NCI-H2107 (cell line): Measurements from ENCODE around the gene SATB2.

ENCODE experiments used
- DNase-seq: peaks from one replicate; lab custom pipeline; 2025; lab: John Stamatoyannopoulos, UW

SATB2 gene

DNA sequence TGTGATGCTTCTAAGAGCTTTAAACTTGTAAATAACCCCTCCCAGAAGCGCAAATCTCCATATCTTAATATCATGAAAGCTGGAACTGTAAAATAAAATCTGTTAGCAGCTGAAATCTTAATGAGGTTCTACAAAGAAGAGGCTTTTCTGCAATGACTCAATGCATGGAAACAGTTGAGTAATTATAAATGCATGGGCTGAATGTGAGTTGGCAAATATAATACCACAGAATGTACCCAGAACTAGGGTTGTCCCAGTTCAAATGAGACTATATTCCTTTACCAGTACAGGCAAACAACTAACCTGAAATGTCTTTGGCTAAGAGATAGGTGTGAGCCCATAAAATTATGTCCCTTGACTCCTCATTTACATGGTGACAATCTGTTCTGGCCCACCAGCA, 52.9 kb downstream of the SATB2 start:
- no peak for DNase-seq

DNA sequence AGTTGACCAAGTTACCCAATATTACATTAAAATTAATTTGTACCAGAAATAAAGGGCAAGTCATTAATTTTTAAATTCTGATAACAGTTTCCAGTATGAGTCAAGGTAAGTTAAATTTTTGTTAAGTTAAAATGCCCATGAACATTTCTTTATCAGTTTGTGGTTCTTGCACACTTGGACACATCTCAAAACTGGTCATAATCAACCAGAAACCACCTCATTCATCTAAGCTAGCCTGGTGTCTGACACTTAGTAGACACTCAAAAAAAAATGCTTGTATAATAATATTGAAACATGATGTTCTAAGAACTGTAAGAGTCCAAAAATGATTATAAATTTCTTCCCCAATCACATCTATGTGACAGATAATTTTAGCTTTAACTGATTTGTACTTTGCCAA, 62.4 kb downstream of the SATB2 start:
- no peak for DNase-seq

DNA sequence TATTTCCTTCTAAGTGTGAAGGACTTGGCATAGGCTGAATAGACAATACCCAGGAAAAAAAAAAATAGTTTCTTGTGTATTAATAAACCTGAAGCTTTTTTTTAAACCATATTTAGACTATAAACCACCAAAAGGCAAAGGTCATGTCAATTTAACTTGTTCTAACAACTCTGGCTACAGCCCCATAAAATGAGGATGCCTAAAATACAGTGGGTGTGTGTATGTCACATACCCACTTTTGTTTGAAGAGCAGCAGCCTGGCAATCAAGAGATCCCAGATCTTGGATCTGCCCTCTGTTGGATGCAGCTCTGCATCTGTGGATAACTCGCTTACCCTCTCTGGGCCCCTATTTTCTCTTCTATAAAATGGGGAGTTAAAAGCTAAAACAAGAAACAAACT, 65.4 kb downstream of the SATB2 start:
- DNase-seq, result no peak

DNA sequence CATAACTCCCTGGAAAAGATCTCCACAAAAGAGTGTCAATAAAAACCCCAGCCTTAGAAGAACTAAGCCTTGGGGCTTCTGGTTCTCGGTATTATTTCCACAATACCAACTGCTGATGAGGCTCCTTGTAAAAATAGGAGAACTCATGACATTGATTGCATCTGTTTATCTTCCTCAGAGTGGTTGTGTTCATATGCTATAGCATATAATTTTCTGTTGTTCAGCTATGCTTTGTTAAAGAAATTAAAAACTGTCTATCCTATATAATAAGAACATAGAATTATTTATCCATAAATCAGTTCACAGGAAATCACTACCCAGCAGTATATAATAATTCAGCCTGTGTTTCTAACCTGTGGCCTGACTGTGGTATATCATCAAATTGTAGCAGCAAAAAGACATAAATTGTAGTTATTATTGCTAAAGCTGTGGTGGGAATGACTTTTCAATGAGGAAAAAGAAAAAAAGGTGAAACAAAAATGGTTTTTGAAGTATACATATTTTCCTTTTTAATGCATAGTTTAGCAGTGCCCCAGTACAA, 68.9 kb downstream of the SATB2 start:
- no peak for DNase-seq

DNA sequence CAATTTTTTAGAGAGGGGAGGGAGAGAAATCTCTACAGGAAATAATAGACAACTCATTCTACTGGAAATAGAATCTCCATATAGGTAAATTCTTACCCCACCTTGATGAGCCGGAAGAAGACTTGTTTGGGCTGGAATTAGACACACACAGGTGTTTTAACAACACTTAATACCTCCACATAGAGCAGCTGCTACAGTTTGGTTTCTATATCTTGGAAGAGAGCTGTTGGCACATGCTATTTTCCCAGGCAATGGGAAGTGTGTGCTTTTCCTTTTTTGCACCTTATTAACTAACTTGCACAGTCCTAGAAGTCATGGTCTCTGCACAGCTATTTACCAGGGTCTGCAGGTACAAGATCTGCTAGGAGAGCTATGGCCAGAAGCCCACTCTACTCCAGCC, 73.7 kb downstream of the SATB2 start:
- no peak for DNase-seq

DNA sequence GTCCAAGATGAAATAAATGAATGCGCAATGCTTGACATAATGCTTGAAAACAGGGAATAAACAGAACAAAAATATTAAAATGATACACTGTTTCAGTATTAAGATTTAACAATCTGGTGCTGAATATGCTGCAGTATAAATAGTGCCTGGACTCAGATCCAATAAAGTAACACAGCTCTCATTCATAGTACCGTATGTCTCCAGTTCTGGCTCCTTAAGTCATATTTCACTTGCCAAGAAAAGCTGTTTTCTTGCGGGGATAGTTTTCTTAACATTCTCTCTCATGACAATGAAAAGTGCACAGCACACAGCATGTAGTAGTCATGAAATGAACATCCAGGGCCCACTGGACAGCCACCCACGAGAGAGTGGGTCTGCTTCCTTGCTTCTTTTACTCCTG, 74.7 kb downstream of the SATB2 start:
- no peak for DNase-seq

DNA sequence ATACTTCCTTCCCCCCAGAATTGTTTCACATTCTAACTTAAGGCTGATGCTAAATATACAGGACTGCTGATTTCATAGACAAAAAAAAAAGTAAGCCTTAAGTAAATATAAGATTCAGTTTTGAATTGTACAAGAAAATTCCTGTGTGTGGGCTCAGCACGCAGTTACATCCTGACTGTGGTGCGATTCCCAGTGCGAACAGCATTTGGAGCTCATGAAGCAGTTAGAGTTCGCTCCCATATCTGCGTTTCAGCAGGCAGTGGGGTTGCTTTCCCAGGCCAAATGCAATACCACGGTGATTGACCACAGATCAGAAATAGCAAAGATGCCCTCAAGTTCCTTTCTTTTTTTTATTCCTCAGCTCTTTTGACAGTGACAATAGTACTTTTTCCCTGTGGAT, 75.6 kb downstream of the SATB2 start:
- no peak for DNase-seq

DNA sequence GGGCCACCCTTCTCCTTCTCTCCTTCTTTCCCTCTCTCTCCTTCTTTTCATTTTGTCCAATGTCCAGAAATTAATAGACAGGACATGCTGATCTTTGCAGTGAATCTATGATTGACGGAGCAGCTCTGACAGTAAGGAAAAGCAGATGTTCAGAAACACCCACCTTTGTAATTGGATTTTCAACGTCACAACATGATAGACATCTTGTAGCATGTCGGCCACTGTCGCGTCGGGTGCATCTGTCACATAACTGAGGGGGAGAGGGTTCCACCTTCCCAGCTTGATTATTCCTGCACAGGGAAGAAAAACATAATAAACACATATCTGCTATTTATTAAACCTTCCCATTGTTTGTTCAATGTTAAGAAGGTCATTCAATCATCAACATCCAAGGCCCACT, 76.2 kb downstream of the SATB2 start:
- no peak for DNase-seq

DNA sequence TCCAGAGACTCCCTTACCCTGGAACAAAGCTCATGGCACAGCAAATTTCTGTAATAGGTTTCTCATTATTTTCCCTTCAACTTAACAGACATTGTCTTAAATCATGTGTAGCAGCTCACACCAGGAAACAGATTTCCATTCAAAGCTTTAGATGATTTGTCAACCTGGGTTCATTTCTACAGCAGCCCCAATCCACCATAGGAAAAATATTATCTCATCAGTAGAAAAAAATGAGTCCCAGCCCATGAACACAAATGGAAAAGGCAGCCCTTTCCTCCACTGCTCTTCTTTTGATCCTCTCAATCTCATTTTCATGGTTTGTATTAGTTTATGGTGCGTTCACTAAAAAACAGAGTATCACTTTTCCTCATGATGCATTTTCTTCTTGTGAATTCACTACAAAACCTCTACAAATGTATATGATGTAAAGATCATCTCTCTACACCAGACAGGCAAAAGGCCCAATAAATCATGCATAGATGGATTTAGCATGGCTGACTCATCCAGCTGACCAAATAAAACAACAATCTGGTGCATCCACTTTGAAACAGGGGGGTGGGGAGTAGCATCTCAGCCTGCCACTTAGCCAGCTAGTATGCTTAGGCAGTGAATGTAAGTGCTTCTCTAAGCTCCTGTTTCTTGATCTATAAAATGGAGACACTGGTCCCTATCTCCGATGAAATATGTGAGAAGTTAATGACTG, 78.6 kb downstream of the SATB2 start:
- no peak for DNase-seq

DNA sequence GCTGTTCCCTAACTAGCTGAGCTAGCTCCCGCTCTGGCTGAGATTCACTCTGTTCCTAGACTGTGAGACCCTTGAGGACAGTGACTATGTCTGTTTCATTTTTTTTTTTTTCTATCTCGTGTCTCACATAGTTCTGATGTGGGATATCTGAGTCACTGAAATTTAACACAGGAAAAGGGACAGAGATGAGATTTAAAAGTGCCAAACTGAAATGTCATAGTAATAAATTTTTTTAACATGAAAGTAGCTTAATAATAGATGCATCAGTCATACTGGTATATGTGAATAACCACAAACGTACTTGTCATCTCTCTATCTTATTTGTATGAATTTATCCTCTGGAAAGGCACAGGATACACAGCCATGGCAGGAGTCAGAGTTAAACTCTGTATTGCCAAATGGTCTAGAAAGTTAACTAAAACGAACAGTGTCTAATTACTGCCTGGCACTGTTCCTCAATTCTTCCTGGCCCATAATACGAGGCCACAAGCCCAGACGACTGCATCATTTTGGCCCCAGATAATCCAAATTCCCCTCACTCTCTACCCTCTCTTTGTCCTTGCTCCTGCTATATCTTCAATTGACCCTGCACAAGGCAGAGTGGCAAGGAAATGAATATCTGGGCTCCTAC, 87.5 kb downstream of the SATB2 start:
- DNase-seq, result no peak

DNA sequence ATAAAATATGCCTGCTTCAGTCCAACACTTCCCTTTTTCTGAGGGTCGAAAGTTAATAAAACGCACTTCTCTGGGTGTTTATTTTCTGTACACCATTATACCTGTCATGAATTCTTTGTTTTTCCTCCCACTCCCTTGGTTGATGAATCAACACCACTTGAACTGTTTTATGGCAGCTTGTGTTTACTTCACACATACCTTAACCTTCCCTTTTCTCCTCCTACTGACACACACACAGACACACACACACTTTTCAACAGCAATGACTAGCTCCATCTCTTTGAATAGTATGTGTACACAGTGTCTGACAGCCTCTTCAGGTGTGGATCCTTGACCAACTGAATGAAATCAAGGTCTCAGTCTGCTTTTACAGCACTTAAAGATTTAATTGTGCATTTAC, 91.3 kb downstream of the SATB2 start:
- no peak for DNase-seq

DNA sequence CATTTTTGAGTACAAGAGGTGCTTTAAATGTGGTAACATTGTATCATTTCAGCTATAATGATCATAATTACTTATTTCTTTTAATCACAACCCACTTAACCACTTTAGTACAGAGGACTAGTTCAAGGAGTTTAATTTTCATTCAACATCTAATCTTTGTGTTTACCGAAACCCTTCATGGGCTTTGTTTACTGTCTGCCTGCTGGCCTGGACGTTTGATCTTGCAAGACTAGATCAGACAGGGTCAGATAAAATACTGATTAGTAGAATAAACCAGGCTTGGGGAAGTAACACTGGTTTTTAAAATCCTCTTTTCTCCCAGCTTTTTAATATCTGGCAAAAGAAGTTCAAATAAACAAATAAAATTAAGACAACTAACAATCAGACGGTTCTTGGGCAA, 93.6 kb downstream of the SATB2 start:
- DNase-seq, result no peak

DNA sequence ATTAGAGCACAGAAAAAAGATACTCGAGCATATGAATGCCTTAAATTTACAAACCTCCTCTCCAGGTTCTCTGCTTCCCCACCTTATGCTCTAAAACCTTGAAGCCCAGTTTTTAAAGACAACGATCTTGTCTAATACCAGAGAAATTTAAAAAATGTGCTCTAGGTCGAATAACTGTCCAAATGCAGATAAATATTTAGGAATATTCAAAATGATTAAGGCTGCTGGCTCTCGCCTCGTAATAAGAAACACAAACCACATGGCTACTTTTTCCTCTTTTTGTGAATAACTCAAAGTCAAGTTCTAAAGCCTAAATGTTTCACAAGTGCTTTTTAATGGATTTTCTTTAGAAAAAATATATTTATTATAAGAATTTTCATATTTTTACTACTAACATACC, 101.3 kb downstream of the SATB2 start:
- DNase-seq, result no peak

DNA sequence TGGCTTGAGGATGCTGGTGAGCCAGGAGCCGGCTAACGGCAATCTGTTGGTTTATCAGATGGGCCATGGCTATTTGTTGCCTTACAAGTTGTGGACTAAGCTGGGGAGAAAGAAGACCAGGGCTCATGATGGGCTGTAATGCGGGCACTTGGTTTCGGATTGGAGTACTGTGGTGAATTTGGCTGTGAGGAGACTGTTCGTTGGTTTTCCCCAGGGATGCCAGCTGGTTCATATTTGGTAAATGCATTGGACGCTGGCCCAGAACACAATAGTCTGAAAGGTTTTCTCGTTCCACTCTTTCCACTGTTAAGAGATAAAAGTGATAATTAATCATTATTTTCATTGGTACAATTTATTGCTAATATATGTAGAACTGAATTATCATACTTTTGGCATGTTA, 108.9 kb downstream of the SATB2 start:
- DNase-seq, result no peak

DNA sequence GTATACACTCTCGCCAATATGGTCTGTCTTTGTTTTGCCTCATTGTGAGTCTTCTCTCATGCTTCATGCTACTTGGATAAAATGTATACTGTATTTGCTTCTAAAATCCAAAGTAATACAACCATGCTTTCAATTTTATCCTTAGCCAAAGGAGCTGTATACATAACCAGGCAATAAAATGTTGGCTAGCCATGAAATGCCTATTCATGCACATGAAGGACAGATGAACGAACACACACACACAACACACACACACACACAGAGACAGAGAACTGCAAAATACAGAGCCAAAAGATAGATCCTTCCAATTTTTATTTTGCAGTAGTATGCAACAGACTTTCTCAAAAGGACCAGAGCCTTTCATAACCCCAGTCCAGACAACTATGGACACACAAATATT, 113.7 kb downstream of the SATB2 start:
- no peak for DNase-seq

DNA sequence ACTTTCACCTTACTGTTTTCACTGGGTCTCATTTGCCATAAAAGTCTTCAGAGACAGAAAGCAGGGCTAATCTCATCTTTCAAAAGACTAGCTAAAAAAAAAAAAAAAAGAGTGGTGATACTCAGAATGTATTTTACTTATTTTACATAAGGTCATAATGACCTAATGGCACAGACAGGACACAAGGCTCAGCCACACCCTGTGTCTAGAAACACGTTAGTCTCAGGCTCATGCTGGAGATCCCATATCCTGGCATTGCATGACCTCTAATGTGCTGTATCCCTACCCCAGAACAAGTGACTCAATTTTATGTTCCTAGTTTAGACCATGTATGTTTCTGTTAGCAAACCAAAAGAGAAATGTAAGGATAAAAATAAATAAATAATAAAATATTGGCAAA, 115.4 kb downstream of the SATB2 start:
- no peak for DNase-seq

DNA sequence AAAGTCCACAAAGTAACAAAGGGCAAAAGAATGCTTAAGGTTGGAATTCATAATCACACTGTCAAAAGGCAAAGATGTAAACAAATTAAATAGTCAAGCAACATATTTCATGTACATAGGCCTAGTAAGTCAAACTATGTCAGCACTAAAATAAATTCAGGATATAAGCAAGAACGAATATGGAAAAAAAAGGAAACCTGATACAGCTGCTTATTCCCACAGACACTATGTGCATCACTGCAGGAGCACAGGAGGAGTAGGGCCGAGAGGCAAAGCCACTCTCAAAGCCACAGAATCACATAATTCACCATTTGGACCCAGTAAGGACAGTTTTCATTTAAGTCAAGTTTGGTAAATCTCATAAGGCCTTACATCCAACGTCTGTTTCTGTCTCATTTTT, 116.6 kb downstream of the SATB2 start:
- DNase-seq, result no peak

DNA sequence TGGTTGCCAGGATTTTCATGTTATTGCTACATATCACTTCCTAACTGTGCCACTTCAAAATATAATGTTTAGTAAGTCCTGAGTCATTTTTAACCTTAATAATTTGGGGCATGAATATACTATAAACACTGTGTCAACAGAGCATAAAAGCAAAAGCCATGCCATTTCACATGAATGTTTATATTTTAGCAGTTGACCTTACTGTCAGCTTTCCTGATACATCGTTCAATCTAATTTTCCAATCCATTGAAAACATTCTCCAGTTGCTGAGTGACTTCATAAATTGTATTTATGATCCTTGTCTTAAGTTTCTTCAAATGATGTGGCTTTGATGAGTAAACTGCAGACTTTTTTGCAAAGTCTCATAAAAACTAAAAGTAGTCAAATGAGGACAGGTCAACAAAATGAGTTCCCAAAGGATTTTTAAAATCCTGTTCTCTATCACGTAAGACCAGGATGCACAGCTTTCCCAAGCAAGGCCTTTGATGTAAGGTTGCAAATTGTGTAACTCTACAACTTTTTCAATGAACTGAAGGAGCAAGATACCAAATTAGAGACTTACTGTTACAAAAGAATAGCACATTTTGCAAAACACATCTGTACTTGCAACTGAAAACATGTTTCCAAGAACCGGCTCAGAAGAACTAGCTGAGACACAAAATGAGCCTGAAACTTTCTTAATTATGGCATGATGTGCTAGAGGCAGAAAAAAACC, 117.7 kb downstream of the SATB2 start:
- DNase-seq, result no peak

DNA sequence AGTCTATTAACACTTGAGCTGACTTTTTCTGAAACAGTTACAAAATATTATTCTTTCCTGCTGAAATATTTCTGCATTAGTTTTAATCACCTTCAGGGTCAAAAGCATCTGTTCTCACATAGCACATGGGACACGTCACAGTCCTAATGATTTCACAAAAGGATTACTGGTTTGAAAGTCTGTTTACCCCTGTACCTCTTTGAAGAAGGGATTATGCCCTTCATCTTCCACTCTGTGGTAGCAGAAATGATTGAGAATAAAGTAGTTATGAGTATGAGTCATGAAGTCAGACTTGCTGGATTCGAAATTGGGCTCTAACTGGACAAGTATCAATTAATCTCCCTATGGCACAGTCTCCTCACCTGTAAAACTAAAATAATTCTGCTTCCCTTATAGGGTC, 121.2 kb downstream of the SATB2 start:
- DNase-seq, result no peak

DNA sequence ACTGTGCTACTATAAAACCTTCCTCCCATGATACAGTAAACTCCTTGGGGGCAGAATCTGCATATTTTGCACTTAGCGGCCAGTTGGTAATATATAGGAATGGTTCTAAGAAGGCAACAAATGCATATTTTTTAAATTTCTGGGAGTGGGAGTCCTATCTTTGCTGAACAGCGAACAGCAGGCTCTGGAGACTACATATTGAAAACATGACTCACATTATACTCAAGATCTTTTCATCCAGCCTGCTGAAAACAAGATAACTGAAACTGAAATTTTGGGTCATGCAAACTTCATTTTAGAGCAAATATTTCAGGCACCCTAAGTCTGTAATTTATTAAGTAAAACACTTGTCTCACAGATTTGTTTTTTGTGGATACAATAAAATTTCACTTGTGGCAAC, 122.2 kb downstream of the SATB2 start:
- no peak for DNase-seq

DNA sequence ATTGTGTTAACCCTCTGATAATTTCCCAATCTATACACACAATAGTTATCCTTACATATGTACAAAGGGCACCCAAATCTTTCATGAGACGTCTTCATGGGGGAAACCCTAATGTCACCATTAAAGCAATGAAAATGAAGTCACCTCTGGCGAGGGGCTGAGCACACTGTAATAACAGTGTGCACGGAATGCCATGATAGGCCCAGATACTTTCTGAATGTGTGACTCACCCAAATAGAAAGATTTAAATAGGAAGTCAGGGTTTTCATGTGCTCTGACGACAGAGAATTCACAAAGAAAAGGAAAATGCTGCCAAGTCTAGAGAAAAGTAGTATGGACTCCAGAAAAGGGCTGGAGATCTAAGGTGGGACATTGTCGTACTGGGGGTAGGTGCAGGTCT, 128.3 kb downstream of the SATB2 start:
- DNase-seq, result no peak

DNA sequence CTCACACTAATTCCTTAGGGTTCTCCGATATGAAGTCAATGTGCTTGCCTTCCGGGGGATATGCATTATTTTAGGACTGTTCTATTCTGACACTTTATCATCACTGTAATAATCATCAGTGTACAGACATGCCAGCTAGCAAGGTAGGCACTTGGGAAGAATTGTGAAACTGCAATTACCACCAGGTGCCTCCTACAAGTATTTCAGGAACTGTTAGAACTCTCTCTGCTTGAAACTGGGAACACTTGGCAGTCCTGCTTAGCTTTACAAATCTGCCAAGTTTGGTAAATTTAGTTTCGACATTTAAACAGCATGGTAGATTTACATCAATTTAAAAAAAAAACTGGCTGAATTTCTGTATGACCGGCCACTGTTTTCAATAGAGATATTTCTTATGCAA, 128.7 kb downstream of the SATB2 start:
- DNase-seq, result no peak

DNA sequence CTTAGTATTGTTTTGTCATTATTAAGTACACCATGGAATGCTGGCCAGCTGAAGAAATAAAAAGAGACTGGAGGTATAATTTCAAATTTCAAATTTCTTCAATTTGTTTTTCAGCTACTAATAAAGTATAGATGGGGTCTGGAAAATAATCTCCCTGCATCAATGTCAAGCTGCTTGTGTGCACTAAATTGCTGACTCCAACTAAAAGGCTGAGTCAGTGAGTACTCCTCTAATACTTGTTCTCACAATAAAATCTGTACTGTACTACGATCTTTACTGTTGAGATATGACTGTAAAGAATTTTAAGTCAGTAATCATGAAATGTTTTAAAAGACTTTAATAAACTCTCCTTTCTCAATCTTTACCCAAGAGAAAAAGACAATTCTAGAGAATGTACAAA, 131.9 kb downstream of the SATB2 start:
- no peak for DNase-seq
